Effector memory CD4-positive, alpha-beta T cell (primary cell): ENCODE data around the gene SLCO3A1.

Experiments used
- DNase-seq, 3 donors: peaks; one replicate each; pipeline ENCODE4 v3.0.0-alpha.2; 2020
- H3K27ac ChIP-seq: 2 replicates; pipeline ENCODE4 v1.7.0; 2013; ENCODE audit warnings: mild to moderate bottlenecking, low read length, moderate library complexity; ENCODE audit not compliant: insufficient read depth, poor library complexity, severe bottlenecking
- H3K27me3 ChIP-seq: replicated peaks from 2 replicates; pipeline ENCODE4 v1.7.0; 2013; ENCODE audit warnings: mild to moderate bottlenecking, low read length; ENCODE audit not compliant: insufficient read depth, control insufficient read depth, poor library complexity, severe bottlenecking
- H3K36me3 ChIP-seq: 2 replicates; pipeline ENCODE4 v1.7.0; 2013; ENCODE audit warnings: mild to moderate bottlenecking, low read length, moderate library complexity; ENCODE audit not compliant: control insufficient read depth, insufficient read depth
- H3K4me1 ChIP-seq: 2 replicates; pipeline ENCODE4 v1.7.0; 2013; ENCODE audit warnings: low read length, mild to moderate bottlenecking; ENCODE audit not compliant: control insufficient read depth, insufficient read depth, poor library complexity, severe bottlenecking
- H3K4me3 ChIP-seq: 2 replicates; pipeline ENCODE4 v1.7.0; 2013; ENCODE audit warnings: low read length, low read depth, mild to moderate bottlenecking; ENCODE audit not compliant: insufficient read depth, poor library complexity, severe bottlenecking
- H3K9me3 ChIP-seq: 2 replicates; pipeline ENCODE4 v1.7.0; 2013; ENCODE audit warnings: mild to moderate bottlenecking, low read length, moderate library complexity; ENCODE audit not compliant: control insufficient read depth

The SLCO3A1 gene

DNA sequence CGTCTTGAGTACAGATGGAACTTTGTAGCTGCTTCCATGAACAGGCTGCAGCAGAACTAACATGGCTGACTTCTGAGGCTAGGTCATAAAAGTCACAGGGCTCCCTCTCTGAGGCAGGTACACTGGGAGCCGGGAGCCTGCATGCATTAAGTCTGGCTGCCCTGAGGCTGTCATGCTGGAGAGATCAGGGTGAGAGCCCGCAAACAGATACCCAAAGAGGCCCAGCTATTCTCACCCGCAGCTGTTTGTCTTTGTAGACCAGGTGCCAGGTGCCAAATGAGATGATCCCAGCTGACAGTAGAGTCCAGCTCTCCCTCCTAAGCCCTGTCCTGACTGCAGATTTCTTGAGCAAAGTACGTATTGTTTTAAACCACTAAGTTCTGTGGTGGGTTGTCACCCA lies 8.6 kb upstream of the SLCO3A1 start:
- Histone ChIP-seq H3K4me3 (no peak overlapping the region), H3K36me3 (no peaks in the 10 kb centered on the region), H3K9me3 (no peaks in the 10 kb centered on the region), H3K4me1 (peaks cover 7% of the 10 kb centered on the region), H3K27me3 (no peaks in the 10 kb centered on the region), H3K27ac (no peak overlapping the region)
- DNase-seq, result no peak

DNA sequence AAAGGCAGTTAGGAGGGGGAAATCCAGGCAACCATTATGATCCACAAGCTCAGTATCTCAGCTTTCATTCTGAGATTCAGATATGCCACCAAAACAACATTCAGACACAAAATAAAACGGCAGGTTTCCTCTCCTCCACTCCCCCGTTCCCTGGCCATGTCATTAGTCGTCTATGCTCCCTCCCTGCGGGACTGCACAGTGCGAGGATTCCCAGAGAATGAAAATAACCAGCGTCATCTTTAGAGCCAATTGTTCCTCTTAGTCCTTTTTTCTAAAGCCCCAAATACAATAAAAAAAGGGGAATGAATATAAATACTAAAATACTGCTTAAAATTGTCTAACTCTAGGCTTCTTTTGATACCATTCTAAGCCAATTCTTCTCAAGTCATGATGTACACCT lies 7.8 kb upstream of the SLCO3A1 start:
- Histone ChIP-seq H3K27me3 (no peaks in the 10 kb centered on the region), H3K36me3 (no peaks in the 10 kb centered on the region), H3K9me3 (no peaks in the 10 kb centered on the region), H3K4me1 (peaks cover 8% of the 10 kb centered on the region), H3K4me3 (no peak overlapping the region), H3K27ac (no peak overlapping the region)
- DNase-seq, result no peak

DNA sequence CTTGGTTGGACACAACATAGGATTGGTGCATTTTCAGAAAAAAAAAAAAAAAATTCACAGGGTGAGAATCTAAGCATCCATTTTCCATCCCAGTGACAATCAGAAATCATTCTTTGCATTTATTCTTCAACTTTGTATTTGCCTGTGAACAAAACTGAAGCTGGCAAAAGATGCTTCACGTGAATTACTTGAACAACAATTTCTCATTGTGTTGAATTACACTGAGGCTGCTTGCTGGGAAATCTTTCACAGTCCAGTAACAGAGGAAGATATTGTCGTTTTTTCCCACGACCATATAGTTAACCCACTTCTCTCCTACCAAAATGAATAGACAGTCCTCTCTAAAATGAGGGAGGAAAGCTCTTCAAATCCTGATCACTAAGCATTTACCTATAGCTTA lies 4.3 kb upstream of the SLCO3A1 start:
- Histone ChIP-seq H3K9me3 (no peaks in the 10 kb centered on the region), H3K36me3 (no peaks in the 10 kb centered on the region), H3K27ac (no peak overlapping the region), H3K4me1 (peaks cover 20% of the 10 kb centered on the region), H3K27me3 (no peaks in the 10 kb centered on the region), H3K4me3 (no peak overlapping the region)
- no peak for DNase-seq

DNA sequence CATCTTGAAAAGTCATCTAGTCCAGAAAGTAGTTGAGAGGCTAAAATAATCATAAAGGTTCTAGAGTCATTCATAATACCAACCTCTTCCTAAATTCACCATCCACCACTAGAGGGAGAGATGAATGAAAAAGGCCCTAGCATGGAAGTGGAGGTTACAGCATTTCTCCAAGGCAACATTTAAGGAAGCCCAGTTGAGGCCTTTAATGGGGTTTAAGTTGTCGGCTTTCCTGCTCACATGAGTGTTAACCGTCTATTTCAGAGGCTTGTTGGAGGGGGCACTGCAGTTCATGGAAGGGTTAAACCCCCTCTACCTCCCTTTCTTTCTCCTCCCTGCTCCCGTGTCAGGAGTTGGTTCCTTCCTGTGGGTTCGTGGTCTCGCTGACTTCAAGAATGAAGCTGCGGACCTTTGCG lies 3.8 kb upstream of the SLCO3A1 start:
- no peak for DNase-seq
- Histone ChIP-seq H3K36me3 (no peaks in the 10 kb centered on the region), H3K4me1 (peaks cover 24% of the 10 kb centered on the region), H3K4me3 (no peak overlapping the region), H3K27me3 (no peaks in the 10 kb centered on the region), H3K27ac (no peak overlapping the region), H3K9me3 (no peaks in the 10 kb centered on the region)

GRCh38 chr15:91852741-91853510 lies 582 bp upstream of the SLCO3A1 start:
- Histone ChIP-seq H3K4me1 (peaks cover 53% of the 10 kb centered on the region), H3K4me3 (peak overlapping the region; percentile 64), H3K27me3 (no peaks in the 10 kb centered on the region), H3K9me3 (no peaks in the 10 kb centered on the region), H3K27ac (peak overlapping the region; percentile 86), H3K36me3 (no peaks in the 10 kb centered on the region)
- peak; percentile 58 to 66 (median 66) for DNase-seq

GRCh38 chr15:91853948-91854638 lies 585 bp downstream of the SLCO3A1 start:
- no peaks in the 10 kb centered on the region for H3K9me3 ChIP-seq
- peak overlapping the region; percentile 86 for H3K27ac ChIP-seq
- DNase-seq, result peak in 2 of 3 donors; percentile 19 to 27
- no peaks in the 10 kb centered on the region for H3K36me3 ChIP-seq
- H3K27me3 ChIP-seq, result no peaks in the 10 kb centered on the region
- peaks cover 60% of the 10 kb centered on the region for H3K4me1 ChIP-seq
- H3K4me3 ChIP-seq, result peak overlapping the region; percentile 53

- DNase-seq, result peak in 2 of 3 donors; percentile 11 to 12
- peaks cover 56% of the 10 kb centered on the region for H3K4me1 ChIP-seq
- no peaks in the 10 kb centered on the region for H3K36me3 ChIP-seq
- no peaks in the 10 kb centered on the region for H3K27me3 ChIP-seq
- peak overlapping the region; percentile 86 for H3K27ac ChIP-seq
- no peaks in the 10 kb centered on the region for H3K9me3 ChIP-seq
- H3K4me3 ChIP-seq, result peak overlapping the region; percentile 53
Observed at GRCh38 chr15:91854639-91854990, 1.1 kb downstream of the SLCO3A1 start.

DNA sequence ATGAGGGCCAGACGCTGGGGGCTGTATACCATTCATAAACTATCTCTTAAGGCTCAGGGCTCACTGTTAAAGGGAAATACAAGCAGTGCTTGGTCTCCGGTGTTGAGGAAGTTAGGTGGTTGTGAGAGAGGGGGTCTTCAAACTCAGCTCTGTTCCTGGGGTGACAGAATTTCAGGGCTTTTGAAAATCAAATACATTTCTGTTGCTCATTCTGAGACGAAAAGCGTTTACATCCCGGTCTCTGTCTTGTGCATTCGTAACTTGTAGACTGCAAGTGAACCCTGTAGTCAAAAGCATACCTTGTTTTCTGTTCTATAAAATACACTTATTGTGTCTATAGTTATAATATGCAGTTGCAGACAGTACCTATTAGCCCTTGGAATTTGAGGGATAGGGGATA lies 1.7 kb downstream of the SLCO3A1 start:
- peak overlapping the region; percentile 53 for H3K4me3 ChIP-seq
- DNase-seq, result no peak
- no peaks in the 10 kb centered on the region for H3K9me3 ChIP-seq
- H3K27ac ChIP-seq, result peak overlapping the region; percentile 86
- H3K4me1 ChIP-seq, result peaks cover 57% of the 10 kb centered on the region
- H3K27me3 ChIP-seq, result no peaks in the 10 kb centered on the region
- H3K36me3 ChIP-seq, result no peaks in the 10 kb centered on the region

- H3K9me3 ChIP-seq, result no peaks in the 10 kb centered on the region
- no peaks in the 10 kb centered on the region for H3K27me3 ChIP-seq
- peak overlapping the region; percentile 86 for H3K27ac ChIP-seq
- H3K4me3 ChIP-seq, result no peak overlapping the region
- no peaks in the 10 kb centered on the region for H3K36me3 ChIP-seq
- peaks cover 62% of the 10 kb centered on the region for H3K4me1 ChIP-seq
- no peak for DNase-seq
Observed at GRCh38 chr15:91855684-91856489, 2.4 kb downstream of the SLCO3A1 start.

DNA sequence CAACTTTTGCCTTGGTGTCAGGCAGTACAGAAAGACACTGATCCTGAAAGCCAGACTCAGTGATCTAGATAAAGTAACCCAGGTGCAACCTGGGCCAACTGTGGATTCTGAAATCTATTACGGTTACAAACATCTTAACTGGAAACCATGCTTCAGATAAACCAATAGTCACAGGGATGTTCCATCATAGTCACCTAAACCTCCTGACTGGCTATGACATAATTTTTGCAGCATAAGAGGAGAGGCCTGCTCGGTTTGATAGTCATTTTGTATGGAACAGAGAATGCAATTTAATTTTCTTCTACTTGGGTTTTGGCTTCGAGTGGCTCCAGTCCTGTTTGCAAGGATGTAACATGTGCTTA lies 3.7 kb downstream of the SLCO3A1 start:
- H3K9me3 ChIP-seq, result no peaks in the 10 kb centered on the region
- no peaks in the 10 kb centered on the region for H3K27me3 ChIP-seq
- no peaks in the 10 kb centered on the region for H3K36me3 ChIP-seq
- peak overlapping the region; percentile 86 for H3K27ac ChIP-seq
- H3K4me3 ChIP-seq, result no peak overlapping the region
- no peak for DNase-seq
- peaks cover 66% of the 10 kb centered on the region for H3K4me1 ChIP-seq
